ENCODE results near the gene HDAC4.

HDAC4 gene

GRCh38 chr2:239381709-239382134 is 19.1 kb downstream of the HDAC4 start:
- DNase-seq = no peak

GRCh38 chr2:239380831-239381708 is 19.8 kb downstream of the HDAC4 start:
- no peak for DNase-seq

DNA sequence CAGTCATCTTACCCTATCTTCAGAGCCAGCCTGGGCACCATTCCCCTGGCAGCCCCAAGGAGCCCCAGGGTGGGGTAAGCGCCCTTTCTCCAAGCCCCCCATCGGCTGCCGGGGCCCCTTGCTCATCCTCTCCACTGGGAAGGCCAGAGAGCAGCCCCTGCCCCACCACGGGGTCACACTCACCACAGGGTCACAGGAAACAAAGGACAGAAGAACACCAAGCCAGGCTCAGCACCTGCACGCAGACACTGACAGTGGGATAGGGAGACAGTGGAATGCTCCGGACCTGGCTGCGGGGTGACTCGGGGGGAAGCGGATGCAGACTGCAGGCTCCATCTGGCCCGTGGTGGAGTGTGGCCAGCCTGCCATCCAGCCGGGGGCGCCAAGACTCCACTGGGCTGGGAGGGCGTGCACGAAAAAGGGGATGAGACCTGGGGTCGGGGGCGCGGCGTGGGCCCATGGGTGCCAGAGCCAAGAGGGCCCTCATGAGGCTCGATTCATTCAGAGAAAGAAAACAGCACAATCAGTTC is 21.1 kb downstream of the HDAC4 start:
- DNase-seq = no peak

DNA sequence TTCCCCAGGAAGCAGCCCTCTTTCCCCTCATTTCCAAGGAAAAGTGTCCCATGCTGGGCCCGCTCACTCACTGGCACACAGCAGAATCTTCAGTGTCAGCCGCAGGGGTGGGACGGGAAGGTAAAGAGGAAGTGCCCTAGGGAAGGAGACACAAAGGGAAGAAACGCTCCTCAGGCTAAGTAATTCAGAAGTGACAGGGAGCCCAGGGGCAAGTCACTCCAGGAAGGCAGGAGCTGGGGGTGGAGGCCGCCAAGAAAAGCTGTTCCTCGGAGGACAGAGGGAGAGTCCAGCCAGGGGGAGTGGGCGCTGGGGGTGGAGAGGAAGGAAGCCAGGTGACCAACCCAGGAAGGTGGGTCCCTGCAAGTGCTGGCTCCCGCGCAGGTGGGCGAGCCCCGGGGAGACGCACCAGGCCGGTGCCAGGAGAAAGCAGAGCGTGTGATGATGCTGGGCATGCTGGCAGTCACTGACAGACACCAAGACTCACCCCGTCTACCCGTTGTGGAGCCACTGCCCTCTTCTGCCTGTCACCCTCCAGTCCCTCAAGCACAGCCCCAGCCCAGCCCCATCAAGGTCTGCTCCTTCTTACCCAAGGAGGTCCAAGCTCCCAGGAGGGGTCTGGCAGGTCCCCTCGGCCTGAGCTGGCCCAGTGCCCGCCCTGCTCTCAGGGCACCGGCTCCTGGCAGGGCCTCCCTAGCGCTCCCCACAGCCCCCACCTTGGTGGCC is 21.7 kb downstream of the HDAC4 start:
- no peak for DNase-seq

DNA sequence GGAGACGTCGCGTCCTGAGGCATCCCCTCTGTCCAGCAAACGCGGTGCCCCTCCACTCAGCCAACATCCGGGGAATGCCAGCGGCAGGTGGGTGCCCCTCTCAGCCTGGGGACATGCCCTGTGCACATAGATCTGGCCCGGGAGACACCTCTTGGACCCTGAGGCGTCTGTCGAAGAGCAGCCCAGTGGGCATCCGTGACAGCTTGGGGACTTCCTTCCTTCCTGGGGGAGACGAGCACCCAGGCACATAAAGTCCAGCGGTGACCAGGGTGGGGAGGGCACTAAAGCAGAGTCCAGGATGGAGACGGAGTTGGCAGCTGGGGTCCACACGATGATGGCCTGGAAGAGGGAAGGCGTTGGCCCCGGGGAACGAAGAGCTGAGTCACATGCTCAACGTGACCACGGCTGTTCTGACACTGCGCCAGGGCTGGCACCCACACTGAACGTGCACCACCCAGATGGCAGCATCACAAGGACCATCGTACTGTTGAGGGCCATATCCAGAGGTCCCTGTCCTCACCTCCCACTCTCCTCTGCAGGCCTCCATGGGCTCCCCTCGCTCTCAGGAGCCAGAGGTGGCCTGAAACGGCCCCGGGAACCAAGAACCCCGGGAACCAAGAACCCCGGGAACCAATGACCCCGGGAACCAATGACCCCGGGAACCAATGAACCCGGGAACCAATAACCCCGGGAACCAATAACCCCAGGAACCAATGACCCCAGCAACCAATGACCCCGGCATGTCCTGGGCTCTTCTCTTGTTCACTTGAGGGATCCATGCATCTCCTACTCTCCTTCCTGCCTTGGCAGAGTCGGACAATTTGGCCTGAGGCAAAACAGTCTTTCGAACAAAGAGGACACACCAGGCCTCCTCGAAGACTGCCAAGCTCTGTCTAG is 22.6 kb downstream of the HDAC4 start:
- no peak for DNase-seq

DNA sequence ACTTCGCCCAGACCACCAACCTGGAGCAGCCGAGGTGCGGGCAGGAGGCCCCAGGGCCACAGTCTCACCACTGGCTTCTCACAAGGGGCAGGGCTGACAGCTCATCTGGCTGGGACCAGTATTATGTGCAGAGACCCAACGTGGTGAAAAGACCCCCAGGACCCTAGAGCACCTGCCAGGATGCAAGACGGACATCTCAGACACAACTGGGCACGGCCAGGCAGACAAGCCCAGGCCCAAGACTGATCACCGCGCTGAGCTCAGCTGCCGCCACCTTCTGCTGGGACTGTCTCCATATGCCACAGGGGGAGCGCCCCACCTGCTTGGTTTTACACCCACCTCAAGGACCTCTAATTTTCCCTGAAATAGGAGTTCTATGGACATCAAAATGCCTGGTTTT is 23.2 kb downstream of the HDAC4 start:
- no peak for DNase-seq

DNA sequence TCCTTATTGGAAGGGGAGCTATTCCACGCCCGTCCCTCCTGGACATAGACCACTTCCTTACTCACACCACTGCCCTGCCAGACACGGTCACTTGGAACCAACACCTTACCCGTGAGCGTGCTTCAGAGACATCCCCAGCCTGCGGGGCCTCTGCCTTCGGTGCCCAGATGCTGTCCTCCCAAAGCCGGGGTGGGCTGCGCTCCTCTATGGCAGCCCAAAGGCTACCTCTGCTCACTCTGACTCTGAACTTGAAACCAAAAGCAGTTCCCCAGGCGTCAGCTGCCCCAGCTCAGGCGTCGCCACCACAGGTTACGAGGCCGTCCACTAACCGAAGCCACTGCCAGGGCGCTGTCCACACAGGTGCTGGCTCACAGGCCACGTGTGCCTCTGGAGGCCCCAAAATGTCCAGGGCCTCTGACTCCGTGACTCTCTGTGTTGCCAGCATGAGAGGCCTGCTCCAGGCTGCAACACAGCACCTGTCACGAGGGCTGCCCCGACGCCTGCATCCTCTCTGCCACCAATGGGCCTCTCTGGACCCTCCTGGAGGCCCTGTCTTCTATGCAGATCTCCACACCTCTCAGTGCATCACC is 23.8 kb downstream of the HDAC4 start:
- no peak for DNase-seq

GRCh38 chr2:239376351-239376750 is 24.5 kb downstream of the HDAC4 start:
- DNase-seq = no peak

DNA sequence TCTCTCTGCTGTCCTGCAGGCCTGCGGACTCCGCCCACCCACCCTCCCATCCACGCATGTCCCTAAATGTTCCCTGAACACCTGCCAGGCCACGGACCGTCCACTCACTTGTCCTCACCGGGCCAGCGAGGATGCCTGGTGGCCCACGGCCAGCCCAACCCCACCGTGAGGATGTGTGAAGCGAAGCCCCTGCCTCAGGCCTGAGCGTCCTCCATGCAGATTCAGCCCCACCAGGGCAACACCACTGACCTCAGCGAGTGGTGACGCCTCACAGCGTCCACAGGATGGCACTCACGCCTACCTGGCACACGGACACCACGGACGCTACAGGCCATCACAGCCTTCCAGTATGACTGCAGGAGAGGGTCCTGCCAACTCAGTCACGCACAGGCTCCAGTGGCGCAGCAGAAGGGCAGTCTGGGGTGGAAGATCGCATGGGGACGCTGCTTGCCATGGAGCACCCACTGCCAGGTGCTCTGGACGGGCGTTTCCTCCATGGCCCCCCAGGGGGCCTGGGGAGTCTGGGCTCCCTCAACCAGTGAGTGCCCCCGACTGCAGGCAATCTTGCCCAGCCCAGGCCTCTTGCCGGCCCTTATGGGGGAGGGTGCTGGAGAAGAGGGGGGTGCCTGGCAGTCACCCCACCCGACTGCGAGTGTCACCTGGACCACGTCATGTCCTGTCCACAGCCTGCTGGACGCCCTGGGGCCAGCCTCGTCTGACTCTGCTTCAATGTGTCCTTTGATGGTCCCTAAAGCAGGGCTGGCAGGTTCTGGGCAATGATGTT is 25.4 kb downstream of the HDAC4 start:
- no peak for DNase-seq

DNA sequence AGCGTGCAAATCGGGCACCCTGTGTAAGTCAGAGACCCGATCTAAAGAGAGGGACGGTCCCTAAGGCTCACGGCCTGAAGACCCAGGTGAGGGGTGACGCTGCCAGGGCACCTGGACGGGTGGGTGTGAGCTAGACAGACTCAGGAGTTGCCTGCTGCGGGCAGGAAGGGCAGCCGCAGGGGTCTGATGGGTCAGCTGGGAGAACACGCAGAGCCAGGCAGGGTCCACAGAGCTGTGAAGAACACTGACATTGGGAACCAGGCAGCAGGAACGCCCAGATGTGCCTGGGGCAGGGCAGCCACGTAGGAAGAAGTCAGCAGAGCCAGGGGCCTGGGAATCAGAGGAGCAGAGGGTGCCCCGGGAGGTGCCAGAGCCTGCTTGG is 25.9 kb downstream of the HDAC4 start:
- no peak for DNase-seq

- no peak for DNase-seq
Observed at GRCh38 chr2:239372835-239373234, 28.0 kb downstream of the HDAC4 start.

DNA sequence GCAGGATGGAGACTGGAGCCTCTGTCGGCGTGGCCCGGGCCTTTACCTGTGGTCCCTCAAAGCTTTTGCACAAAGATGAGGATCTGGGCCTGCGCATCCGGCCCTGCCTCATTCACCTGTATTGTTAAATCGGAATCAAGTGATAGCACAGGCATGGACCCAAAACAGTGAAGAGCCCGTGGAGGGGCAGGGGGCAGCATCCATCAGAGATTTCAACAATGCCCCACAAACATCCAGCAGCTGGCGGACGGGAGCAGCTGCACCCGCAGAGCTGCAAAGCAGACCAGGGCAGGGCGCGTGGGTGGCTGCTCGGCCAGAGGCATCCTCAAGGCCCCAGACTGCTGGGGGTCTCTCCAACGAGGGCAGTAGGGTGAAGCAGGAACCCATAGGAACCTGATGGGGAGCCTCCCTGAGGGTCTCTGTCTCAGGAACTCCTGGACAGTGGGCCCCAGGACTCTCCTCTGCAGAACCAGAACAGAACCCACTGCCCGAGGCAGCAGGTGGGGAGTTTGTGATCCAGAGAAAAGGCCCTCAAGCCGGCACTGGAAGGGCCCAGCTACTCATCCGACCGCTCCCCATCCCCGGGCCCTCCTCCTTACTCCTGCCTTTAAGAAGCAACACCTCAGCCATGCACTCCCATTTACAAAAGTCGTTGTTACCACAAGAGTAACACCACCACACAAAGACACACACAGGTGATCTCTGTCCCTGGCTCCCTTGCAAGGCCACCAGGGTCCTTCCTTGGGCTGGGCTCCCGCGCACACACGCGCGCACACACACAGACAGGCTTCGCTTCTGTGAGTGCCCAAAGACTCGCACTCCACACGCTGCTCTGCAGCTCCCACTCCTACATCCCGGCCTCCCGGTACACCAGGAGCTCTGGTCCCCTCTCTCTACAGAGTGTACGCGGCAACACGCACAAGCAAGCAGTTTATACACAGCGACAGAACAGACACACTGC is 28.8 kb downstream of the HDAC4 start:
- no peak for DNase-seq

GRCh38 chr2:239370876-239371725 is 29.7 kb downstream of the HDAC4 start:
- DNase-seq = no peak

DNA sequence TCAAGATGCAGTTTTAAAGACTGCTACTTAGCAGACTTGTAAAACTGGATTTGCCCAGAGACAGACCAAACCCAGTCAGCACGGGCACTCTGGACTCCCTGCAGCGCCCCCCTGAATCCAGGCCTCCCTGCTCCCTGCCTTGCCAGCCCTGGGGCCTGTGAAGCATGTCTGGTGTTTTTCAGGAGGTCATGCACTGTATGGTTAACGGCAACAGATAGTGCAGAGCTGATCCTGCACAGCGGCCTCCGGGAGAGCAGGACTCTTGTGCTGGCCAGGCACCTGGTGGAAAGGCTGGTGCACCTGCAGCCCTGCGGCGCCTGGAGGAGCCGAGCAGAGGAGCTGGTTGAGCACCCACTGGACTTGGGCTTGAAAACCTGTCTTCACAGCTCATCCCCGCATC is 30.4 kb downstream of the HDAC4 start:
- no peak for DNase-seq

GRCh38 chr2:239369631-239370161 is 31.1 kb downstream of the HDAC4 start:
- peak; percentile 36 for DNase-seq

- DNase-seq = no peak
Observed at GRCh38 chr2:239368906-239369552, 31.8 kb downstream of the HDAC4 start.

DNA sequence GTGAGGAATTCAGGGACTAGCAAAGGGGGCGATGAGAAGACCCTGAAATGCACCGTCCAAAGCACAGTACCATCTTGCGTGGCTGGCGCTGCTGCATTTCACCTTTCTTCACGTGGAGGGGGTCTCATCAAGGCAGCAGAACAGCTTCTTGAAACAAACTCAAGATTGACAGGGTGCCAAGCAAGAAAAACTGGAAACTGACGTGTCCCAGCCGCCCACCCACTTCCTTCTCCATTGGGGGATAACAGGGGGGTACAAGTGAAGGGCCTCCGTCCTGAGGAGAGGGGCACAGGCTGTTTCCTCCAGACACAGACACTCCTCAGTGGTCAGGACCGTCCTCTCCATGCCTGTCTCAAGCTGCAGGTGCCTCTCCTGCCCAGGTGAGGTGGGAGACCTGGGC is 32.5 kb downstream of the HDAC4 start:
- no peak for DNase-seq

GRCh38 chr2:239366740-239367139 is 34.1 kb downstream of the HDAC4 start:
- no peak for DNase-seq
